ENCODE measurements around the gene MYL10.

Gene MYL10

DNA sequence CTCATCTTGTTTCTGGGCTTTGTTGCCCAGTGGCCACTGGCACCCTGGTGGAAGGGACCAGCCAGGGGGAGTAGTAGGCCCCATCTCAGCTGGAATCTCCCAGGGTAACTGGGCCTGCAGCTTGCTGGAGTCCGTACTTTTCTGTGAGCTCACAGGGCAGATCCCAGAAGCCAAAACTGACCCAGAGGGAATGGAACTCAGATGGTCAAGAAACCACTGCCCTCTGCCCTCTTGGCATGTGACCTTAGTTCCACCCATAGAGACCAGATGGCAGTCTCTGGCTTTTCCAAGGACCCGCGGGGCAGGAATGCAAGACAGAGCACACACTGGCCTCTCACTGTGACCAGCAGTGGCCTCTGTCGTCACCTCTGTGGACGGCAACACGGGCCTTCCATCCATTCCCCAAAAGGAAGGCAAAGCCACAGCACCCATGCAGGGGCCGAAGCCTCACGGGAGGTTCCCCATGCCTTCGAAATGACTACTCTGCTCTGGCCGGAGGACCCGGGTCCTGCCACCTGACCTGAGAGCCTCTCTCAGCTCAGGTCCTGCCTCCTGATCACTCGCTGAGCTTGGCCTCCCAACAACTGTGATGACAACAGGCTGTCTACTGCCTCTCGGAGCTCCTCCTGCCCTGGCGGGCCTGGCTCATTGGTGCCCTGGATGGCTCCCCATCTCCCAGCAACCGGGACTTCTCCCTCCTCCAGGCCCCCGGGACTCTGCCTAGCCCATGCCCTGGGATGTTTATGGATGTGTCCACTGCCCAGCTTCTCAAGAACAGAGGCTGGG, 29.9 kb downstream of the MYL10 start:
- H3K4me3 ChIP-seq (ENCODE audit: low read length): no peak overlapping the region
- no peak for TF ChIP-seq CTCF (IDR thresholded peaks at IDR 0.05; ENCODE audit: insufficient read depth, low read depth, low read length, missing control alignments)
- no peak for DNase-seq (ENCODE audit: low read depth)

GRCh38 chr7:101598422-101598985, 30.6 kb downstream of the MYL10 start:
- H3K4me3 ChIP-seq (ENCODE audit: low read length): no peak overlapping the region
- peak; percentile 89 for DNase-seq (ENCODE audit: low read depth)
- TF ChIP-seq CTCF (IDR thresholded peaks at IDR 0.05; ENCODE audit: insufficient read depth, low read depth, low read length, missing control alignments): no peak

GRCh38 chr7:101597941-101598340, 31.2 kb downstream of the MYL10 start:
- no peak overlapping the region for H3K4me3 ChIP-seq (ENCODE audit: low read length)
- no peak for TF ChIP-seq CTCF (IDR thresholded peaks at IDR 0.05; ENCODE audit: insufficient read depth, low read depth, low read length, missing control alignments)
- DNase-seq (ENCODE audit: low read depth): no peak

- DNase-seq (ENCODE audit: low read depth): no peak
- TF ChIP-seq CTCF (IDR thresholded peaks at IDR 0.05; ENCODE audit: insufficient read depth, low read depth, low read length, missing control alignments): no peak
- H3K4me3 ChIP-seq (ENCODE audit: low read length): no peak overlapping the region
Measured at GRCh38 chr7:101596898-101597297, 32.2 kb downstream of the MYL10 start.

DNA sequence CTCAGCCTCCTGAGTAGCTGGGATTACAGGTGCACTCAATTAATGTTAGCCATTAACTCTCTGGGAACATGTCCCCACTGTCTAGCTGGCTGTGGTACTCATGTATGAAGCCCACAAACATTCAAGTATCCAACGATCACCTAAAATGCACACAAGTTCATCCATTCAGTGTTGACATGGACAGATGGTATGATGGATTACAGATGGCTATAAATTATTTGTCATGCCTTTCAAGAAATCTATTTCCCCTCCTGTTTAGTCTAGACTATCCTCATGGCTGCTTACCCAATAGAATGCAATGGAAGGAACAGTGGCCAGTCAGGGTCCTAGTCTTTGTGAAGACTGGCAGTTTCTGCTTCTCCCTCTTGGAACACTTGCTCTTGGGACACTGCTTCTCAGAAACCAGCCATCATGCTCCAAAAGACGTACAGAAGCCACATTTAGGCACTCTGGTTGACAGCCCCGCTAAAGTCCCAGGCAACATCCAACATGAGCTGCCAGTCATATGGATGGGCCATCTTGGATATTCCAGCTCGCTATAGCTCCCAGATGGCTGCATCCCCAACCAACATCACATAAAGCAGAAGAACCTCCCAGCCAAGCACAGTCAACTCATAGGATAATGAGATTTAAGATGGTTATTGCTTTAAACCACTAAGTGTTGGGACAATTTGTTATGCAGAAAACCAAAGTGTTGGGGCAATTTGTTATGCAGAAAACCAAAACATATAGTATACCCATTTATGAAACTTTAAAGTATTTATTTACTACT, 33.1 kb downstream of the MYL10 start:
- no peak overlapping the region for H3K4me3 ChIP-seq (ENCODE audit: low read length)
- TF ChIP-seq CTCF (IDR thresholded peaks at IDR 0.05; ENCODE audit: insufficient read depth, low read depth, low read length, missing control alignments): no peak
- DNase-seq (ENCODE audit: low read depth): no peak

- no peak for TF ChIP-seq CTCF (IDR thresholded peaks at IDR 0.05; ENCODE audit: insufficient read depth, low read depth, low read length, missing control alignments)
Measured at GRCh38 chr7:101595246-101595645, 33.9 kb downstream of the MYL10 start.

More at GRCh38 chr7:101595246-101595645, 33.9 kb downstream of the MYL10 start:
- H3K4me3 ChIP-seq (ENCODE audit: low read length): no peak overlapping the region
- DNase-seq (ENCODE audit: low read depth): no peak

Data from epithelial cell of esophagus (primary cell).